K562 (cell line): ENCODE data around the gene DNAJC9.

ENCODE experiments used
- ATF1 ChIP-seq, 2 experiments: fragments of 450-650 bp in 1 of 2; IDR thresholded peaks; 2 replicates each; pipeline ENCODE4 v1.6.1; 2016; ENCODE audit warnings: missing compliant biosample characterization in 1 of 2, missing genetic modification characterization in 1 of 2
- EZH2 ChIP-seq: IDR thresholded peaks from 2 replicates; pipeline ENCODE4 v1.6.1; 2012; ENCODE audit warnings: low read depth, mild to moderate bottlenecking, inconsistent platforms, low read length, borderline replicate concordance
- FOXM1 ChIP-seq, 2 experiments: fragments of 450-650 bp in 1 of 2; sonication (generic) in 1 of 2; formaldehyde crosslinking in 1 of 2; IDR thresholded peaks; 2 replicates each; pipeline versions ENCODE4 v1.6.1 to v1.9.0; 2017 to 2022; ENCODE audit warnings: low read depth in 2 of 2, mild to moderate bottlenecking in 2 of 2, missing genetic modification reagents in 1 of 2, moderate library complexity in 1 of 2
- MYC ChIP-seq, 2 experiments: fragments of 250-450 bp in 1 of 2; sonication (Bioruptor Pico) in 1 of 2; IDR thresholded peaks; 2 replicates each; pipeline versions ENCODE4 v1.5.1 to v1.6.1; 2012 to 2021; ENCODE audit warnings: low read depth in 2 of 2, borderline replicate concordance in 1 of 2, improper control_type of control experiment in 1 of 2, low read length in 1 of 2, mild to moderate bottlenecking in 1 of 2, moderate library complexity in 1 of 2
- POLR2A ChIP-seq: fragments of 450-650 bp; conservative IDR thresholded peaks from 2 replicates; pipeline ENCODE4 v1.6.1; 2016
- POLR2H ChIP-seq: IDR thresholded peaks from 2 replicates; pipeline ENCODE4 v1.6.1; 2016; ENCODE audit warnings: missing genetic modification characterization, low read depth, mild to moderate bottlenecking, control low read depth, missing compliant biosample characterization, moderate library complexity
- PTTG1 ChIP-seq: fragments of 450-650 bp; IDR thresholded peaks from 2 replicates; pipeline ENCODE4 v1.6.1; 2016; ENCODE audit warnings: low read depth, mild to moderate bottlenecking, missing genetic modification characterization, missing compliant biosample characterization
- SIX5 ChIP-seq, 2 experiments: IDR thresholded peaks; 2 replicates each; pipeline ENCODE4 v1.6.1; 2011; ENCODE audit warnings: low read length in 2 of 2, borderline replicate concordance in 1 of 2, low read depth in 1 of 2, mild to moderate bottlenecking in 1 of 2, moderate library complexity in 1 of 2; ENCODE audit not compliant: insufficient read depth in 1 of 2
- USF2 ChIP-seq: sonication (generic); formaldehyde crosslinking; IDR thresholded peaks from 2 replicates; pipeline ENCODE4 v1.5.0; 2020; ENCODE audit warnings: missing genetic modification reagents
- TF ChIP-seq, protein P1 (sequence below), 3 experiments: IDR thresholded peaks in 2 of 3; conservative IDR thresholded peaks in 1 of 3; 2 replicates each; pipeline ENCODE4 v1.5.1; 2011 to 2012; ENCODE audit warnings: low read length in 3 of 3, mild to moderate bottlenecking in 3 of 3, control low read depth in 2 of 3, improper control_type of control experiment in 1 of 3, inconsistent platforms in 1 of 3, low read depth in 1 of 3, mixed read lengths in 1 of 3, moderate library complexity in 1 of 3; ENCODE audit not compliant: insufficient read depth in 2 of 3

DNA sequence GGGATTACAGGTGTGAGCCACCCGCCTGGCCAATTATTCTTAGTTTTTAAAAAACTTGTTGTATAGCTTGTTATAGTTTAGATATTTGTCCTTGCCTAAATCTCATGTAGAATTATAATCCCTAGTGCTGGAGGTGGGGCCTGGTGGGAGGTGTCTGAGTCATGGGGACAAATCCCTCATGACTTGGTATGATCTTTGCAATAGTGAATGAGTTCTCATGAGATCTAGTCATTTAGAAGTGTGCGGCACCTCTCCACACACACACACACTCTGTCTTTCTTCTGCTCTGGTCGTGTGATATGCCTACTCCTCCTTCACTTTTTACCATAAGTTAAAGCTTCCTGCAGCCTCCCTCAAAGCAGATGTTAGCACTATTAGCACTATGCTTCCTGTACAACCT lies 42.0 kb downstream of the DNAJC9 start:
- TF ChIP-seq, protein P1, sequence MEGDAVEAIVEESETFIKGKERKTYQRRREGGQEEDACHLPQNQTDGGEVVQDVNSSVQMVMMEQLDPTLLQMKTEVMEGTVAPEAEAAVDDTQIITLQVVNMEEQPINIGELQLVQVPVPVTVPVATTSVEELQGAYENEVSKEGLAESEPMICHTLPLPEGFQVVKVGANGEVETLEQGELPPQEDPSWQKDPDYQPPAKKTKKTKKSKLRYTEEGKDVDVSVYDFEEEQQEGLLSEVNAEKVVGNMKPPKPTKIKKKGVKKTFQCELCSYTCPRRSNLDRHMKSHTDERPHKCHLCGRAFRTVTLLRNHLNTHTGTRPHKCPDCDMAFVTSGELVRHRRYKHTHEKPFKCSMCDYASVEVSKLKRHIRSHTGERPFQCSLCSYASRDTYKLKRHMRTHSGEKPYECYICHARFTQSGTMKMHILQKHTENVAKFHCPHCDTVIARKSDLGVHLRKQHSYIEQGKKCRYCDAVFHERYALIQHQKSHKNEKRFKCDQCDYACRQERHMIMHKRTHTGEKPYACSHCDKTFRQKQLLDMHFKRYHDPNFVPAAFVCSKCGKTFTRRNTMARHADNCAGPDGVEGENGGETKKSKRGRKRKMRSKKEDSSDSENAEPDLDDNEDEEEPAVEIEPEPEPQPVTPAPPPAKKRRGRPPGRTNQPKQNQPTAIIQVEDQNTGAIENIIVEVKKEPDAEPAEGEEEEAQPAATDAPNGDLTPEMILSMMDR (IDR thresholded peaks at IDR 0.05 in 2 of 3, conservative IDR thresholded peaks at IDR 0.05 in 1 of 3; ENCODE audit: insufficient read depth in 2 of 3, low read depth in 1 of 3, low read length in 3 of 3), result no peak
- no peak for TF ChIP-seq SIX5 (IDR thresholded peaks at IDR 0.05; ENCODE audit: borderline replicate concordance in 1 of 2, insufficient read depth in 1 of 2, low read depth in 1 of 2, low read length in 2 of 2)
- no peak for TF ChIP-seq POLR2A
- no peak for TF ChIP-seq MYC (IDR thresholded peaks at IDR 0.05; ENCODE audit: low read depth, low read length)
- no peak for TF ChIP-seq MYC (CRISPR knock-in tag; IDR thresholded peaks at IDR 0.05; ENCODE audit: borderline replicate concordance, low read depth)
- no peak for TF ChIP-seq POLR2H (tag)
- TF ChIP-seq FOXM1 (IDR thresholded peaks at IDR 0.05; ENCODE audit: low read depth), result no peak
- TF ChIP-seq FOXM1 (CRISPR knock-in tag; IDR thresholded peaks at IDR 0.05; ENCODE audit: low read depth), result no peak
- no peak for TF ChIP-seq PTTG1
- TF ChIP-seq ATF1 (CRISPR knock-in tag; IDR thresholded peaks at IDR 0.05), result no peak
- no peak for TF ChIP-seq ATF1 (tag; IDR thresholded peaks at IDR 0.05)
- TF ChIP-seq USF2 (CRISPR knock-in tag), result no peak
- TF ChIP-seq EZH2, result no peak
